ENCODE measurements around the gene ACE.

GRCh38 chr17:63496177-63496576, 19.3 kb downstream of the ACE start:
- no peak for TF ChIP-seq CTCF (IDR thresholded peaks at IDR 0.05)
- no peak for TF ChIP-seq POLR2A (IDR thresholded peaks at IDR 0.05)
